ENCODE measurements around the gene GRIFIN. TPM values are rescaled to one million over a fixed set of nuclear protein-coding genes. Genes with fewer than 3 reads are reported as not detected.
A peak's percentile ranks its signal among the peaks of the same experiment; 100 is the strongest.

The GRIFIN gene
- total RNA-seq, 6 donors from 2014 or later = not detected

DNA sequence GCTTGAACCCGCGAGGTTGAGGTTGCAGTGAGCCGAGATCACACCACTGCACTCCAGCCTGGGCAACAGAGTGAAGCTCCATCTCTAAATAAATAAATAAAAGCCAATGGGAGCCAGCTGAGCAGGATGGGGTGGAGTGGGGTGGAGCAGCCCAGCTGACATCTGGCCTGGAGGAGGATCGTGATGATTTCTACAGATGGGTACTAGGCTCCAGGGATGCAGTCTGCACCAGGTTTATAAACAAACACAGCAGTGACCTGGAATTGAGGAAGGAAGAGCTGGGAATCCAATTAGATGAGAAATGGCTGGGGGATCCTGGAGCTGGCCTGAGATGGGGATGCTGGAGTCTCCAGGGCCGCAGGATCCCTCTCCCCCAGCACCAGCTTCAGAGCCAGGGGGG is 7.3 kb upstream of the GRIFIN start:
- no peak overlapping the region for H3K27ac ChIP-seq
- ATAC-seq (ENCODE audit: low FRiP score in 2 of 2) (no peak), DNase-seq (no peak)
- peaks cover 0 to 8% (median 5%) of the 10 kb centered on the region in 4 donors for H3K9me3 ChIP-seq
- no peaks in the 10 kb centered on the region for H3K36me3 ChIP-seq
- no peaks in the 10 kb centered on the region for H3K27me3 ChIP-seq
- no peak for TF ChIP-seq EP300 (IDR thresholded peaks at IDR 0.05)
- TF ChIP-seq, protein P1, sequence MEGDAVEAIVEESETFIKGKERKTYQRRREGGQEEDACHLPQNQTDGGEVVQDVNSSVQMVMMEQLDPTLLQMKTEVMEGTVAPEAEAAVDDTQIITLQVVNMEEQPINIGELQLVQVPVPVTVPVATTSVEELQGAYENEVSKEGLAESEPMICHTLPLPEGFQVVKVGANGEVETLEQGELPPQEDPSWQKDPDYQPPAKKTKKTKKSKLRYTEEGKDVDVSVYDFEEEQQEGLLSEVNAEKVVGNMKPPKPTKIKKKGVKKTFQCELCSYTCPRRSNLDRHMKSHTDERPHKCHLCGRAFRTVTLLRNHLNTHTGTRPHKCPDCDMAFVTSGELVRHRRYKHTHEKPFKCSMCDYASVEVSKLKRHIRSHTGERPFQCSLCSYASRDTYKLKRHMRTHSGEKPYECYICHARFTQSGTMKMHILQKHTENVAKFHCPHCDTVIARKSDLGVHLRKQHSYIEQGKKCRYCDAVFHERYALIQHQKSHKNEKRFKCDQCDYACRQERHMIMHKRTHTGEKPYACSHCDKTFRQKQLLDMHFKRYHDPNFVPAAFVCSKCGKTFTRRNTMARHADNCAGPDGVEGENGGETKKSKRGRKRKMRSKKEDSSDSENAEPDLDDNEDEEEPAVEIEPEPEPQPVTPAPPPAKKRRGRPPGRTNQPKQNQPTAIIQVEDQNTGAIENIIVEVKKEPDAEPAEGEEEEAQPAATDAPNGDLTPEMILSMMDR (IDR thresholded peaks at IDR 0.05) = no peak
- no peak for TF ChIP-seq POLR2AphosphoS5 (IDR thresholded peaks at IDR 0.05)
- no peak for TF ChIP-seq POLR2A (IDR thresholded peaks at IDR 0.05)
- H3K4me1 ChIP-seq = peaks cover 2 to 11% (median 4%) of the 10 kb centered on the region in 4 donors
- WGBS, 2 donors = 54 to 83% methylated on average over 5 of the region's 5 CpGs
- H3K4me3 ChIP-seq = no peak overlapping the region

GRCh38 chr7:2482725-2483451 is 6.7 kb upstream of the GRIFIN start:
- no peak overlapping the region for H3K27ac ChIP-seq
- DNase-seq = no peak
- TF ChIP-seq, protein P1 (IDR thresholded peaks at IDR 0.05) = no peak
- no peak for TF ChIP-seq EP300 (IDR thresholded peaks at IDR 0.05)
- no peak for TF ChIP-seq POLR2AphosphoS5 (IDR thresholded peaks at IDR 0.05)
- no peak for TF ChIP-seq POLR2A (IDR thresholded peaks at IDR 0.05)
- WGBS, 2 donors = 83 to 85% methylated on average over 10 of the region's 10 CpGs
- H3K36me3 ChIP-seq = no peaks in the 10 kb centered on the region
- no peak overlapping the region for H3K4me3 ChIP-seq
- peaks cover 8 to 17% (median 10%) of the 10 kb centered on the region in 4 donors for H3K4me1 ChIP-seq
- H3K27me3 ChIP-seq = no peaks in the 10 kb centered on the region
- H3K9me3 ChIP-seq = peaks cover 0 to 8% (median 5%) of the 10 kb centered on the region in 4 donors
- no peak for ATAC-seq (ENCODE audit: low FRiP score in 2 of 2)

DNA sequence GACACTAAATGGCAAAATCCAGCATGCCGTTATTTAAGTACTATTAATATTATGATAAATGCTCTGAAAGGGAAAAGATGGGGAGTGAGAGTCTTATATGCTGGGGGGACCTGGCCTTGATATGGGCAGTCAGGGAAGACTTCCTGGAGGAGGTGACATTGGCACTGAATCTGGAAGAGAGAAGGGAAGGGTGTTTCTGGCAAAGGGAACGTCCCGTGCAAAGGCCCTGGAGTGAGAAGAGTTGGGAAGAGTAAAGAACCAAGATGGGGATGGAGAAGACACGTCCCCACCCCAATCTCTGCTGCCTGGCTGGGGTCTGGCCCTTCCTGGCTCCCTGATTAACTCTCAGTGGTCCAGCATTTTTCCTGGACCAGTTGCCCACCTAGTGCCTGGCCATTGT is 5.0 kb upstream of the GRIFIN start:
- DNase-seq (no peak), ATAC-seq (ENCODE audit: low FRiP score in 2 of 2) (no peak)
- TF ChIP-seq POLR2AphosphoS5 (IDR thresholded peaks at IDR 0.05) (no peak), EP300 (IDR thresholded peaks at IDR 0.05) (no peak), POLR2A (IDR thresholded peaks at IDR 0.05) (no peak)
- TF ChIP-seq, protein P1 (IDR thresholded peaks at IDR 0.05) = no peak
- H3K27me3 ChIP-seq = no peaks in the 10 kb centered on the region
- H3K27ac ChIP-seq = no peak overlapping the region
- 81% methylated on average over 4 of the region's 4 CpGs for WGBS, 2 donors
- H3K36me3 ChIP-seq = no peaks in the 10 kb centered on the region
- peaks cover 0 to 8% (median 5%) of the 10 kb centered on the region in 4 donors for H3K9me3 ChIP-seq
- H3K4me1 ChIP-seq = peaks cover 15 to 21% (median 18%) of the 10 kb centered on the region in 4 donors
- no peak overlapping the region for H3K4me3 ChIP-seq

- DNase-seq (peak in 1 of 2 donors; percentile 77), ATAC-seq (ENCODE audit: low FRiP score in 2 of 2) (no peak)
- TF ChIP-seq POLR2AphosphoS5 (IDR thresholded peaks at IDR 0.05) = no peak
- TF ChIP-seq, protein P1 (IDR thresholded peaks at IDR 0.05) = no peak
- H3K27ac ChIP-seq = no peak overlapping the region
- WGBS, 2 donors = 71 to 72% methylated on average over 9 to 10 of the region's 21 CpGs
- no peak overlapping the region for H3K4me3 ChIP-seq
- peaks cover 15 to 21% (median 18%) of the 10 kb centered on the region in 4 donors for H3K4me1 ChIP-seq
- H3K27me3 ChIP-seq = no peaks in the 10 kb centered on the region
- peaks cover 0 to 8% (median 5%) of the 10 kb centered on the region in 4 donors for H3K9me3 ChIP-seq
- H3K36me3 ChIP-seq = no peaks in the 10 kb centered on the region
These were observed 3.8 kb upstream of the GRIFIN start for GRCh38 chr7:2480070-2480408.
